H1 (cell line): ENCODE data around the gene PDE1C. TPM values are rescaled to one million over a fixed set of nuclear protein-coding genes. Genes with fewer than 3 reads are reported as not detected.

Experiments
- SIN3A ChIP-seq, 2 experiments: IDR thresholded peaks in 1 of 2; conservative IDR thresholded peaks in 1 of 2; 2 replicates each; pipeline ENCODE4 v1.6.1; 2011 to 2012; ENCODE audit warnings: low read length in 2 of 2, improper control_type of control experiment in 1 of 2, low read depth in 1 of 2, mild to moderate bottlenecking in 1 of 2
- TBP ChIP-seq: IDR thresholded peaks from 2 replicates; pipeline ENCODE4 v1.6.1; 2011; ENCODE audit warnings: low read depth, low read length, improper control_type of control experiment
- polyA plus RNA-seq, 7 experiments: library from polyadenylated mRNA; depleted of rRNA in 3 of 7; stranded (reverse) in 5 of 7; unstranded in 2 of 7; fragments of >200 nt in 5 of 7; fragments of 200-250 nt in 2 of 7; gene quantifications; 1 replicate in 5 of 7; 2 replicates in 1 of 7; 4 replicates in 1 of 7; pipeline versions ENCODE4 v1.2.1 to v1.2.3, GENCODE V29; 2011 to 2013; ENCODE audit warnings: missing spikeins in 2 of 7, mixed read lengths in 2 of 7
- total RNA-seq: library from RNA; stranded (reverse); fragmentation: NEBNext Ultra II Directional; extraction: Animal tissue kit (Norgen Biotek cat#: 25700); gene quantifications from 2 replicates; pipeline ENCODE4 v1.2.1, GENCODE V29; 2021
- TF ChIP-seq, protein P1 (sequence below): IDR thresholded peaks from 2 replicates; pipeline ENCODE4 v1.6.1; 2011; ENCODE audit warnings: low read depth, mild to moderate bottlenecking, low read length; ENCODE audit not compliant: insufficient read depth

The PDE1C gene
- total and polyA plus RNA-seq, 2 of the 8 experiments (the other 6 are each of a cell fraction or from before 2014, with no cell fraction given): 0.11 to 1.1 TPM

DNA sequence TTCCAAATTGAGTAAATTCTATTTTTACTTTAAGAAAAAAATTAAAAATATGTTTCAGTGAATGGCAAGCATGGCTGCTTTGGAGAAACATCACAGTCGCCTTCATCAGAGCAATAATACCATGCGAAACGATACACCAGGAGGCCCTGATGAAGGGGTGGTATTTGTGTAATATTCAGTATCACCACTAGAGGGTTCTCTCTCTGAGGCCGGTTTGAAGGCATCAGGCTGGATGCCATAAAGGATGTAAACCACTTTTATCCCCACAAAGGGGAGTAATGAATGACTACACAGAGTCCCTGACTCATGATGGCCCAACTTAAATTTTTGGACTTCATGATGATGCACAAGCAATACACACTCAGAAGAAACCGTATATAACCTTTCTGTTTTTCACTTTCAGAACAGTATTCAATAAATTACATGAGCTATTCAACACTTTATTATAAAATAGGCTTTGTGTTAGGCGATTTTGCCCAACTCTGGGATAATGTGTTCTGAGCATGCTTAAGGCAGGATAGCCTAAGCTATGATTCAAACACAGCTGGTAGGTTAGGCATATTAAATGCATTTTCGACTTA is 287.7 kb downstream of the PDE1C start (continued):
- no peak for TF ChIP-seq SIN3A (conservative IDR thresholded peaks at IDR 0.05 in 1 of 2, IDR thresholded peaks at IDR 0.05 in 1 of 2; ENCODE audit: low read depth in 1 of 2, low read length in 2 of 2)
- no peak for TF ChIP-seq TBP
- TF ChIP-seq, protein P1, sequence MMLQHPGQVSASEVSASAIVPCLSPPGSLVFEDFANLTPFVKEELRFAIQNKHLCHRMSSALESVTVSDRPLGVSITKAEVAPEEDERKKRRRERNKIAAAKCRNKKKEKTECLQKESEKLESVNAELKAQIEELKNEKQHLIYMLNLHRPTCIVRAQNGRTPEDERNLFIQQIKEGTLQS: no peak
